Stimulated activated CD8-positive, alpha-beta memory T cell treated with anti-CD3 and anti-CD28 coated beads, Interleukin-4, amount 100 ng/mL, for 1 hour (primary cell): ENCODE results near the gene NUDT3.

Source experiments
- DNase-seq, 2 donors: peaks; one replicate each; pipeline ENCODE4 v3.0.0-alpha.2; 2020; ENCODE audit warnings: low read depth in 2 of 2, low spot score in 1 of 2

Gene NUDT3

DNA sequence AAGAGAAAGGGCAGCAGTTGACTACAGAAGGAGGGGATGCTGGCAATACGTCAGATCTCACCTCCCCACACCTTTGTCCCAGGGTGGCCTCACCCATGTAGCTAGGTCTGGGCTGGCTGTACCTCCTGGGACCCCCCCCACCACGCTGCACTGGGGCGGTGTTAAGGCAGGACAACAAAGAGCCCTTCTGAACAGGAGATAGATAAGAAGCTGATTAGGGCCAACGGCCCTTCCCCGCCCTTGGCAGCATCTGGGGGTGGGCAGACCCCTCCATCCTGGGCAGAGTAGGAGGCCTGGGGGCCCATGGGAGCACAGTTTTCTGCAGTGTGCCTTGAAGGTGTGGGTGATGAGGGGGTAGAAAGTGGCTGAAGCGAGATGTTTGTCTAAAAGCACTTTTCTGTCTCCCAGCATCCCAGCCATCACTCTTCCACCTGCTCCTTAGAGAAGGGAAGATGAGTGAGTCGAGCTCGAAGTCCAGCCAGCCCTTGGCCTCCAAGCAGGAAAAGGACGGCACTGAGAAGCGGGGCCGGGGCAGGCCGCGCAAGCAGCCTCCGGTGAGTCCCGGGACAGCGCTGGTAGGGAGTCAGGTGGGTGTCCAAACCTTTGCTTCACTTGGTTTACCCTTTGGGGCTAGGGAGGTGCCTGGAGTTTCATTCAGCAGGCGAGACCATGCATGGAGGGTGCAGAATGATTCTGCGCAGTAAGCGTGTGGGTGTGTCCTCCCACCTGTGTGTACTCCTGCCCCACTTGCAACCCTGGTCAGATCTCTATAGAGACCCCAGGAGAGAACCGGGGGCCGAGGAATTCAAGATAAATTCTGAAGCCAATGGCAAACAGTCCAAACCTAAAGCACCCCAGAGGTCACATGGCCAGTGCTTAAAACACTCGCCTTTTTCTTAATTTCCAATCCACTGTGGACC is 151.9 kb downstream of the NUDT3 start:
- DNase-seq: no peak

DNA sequence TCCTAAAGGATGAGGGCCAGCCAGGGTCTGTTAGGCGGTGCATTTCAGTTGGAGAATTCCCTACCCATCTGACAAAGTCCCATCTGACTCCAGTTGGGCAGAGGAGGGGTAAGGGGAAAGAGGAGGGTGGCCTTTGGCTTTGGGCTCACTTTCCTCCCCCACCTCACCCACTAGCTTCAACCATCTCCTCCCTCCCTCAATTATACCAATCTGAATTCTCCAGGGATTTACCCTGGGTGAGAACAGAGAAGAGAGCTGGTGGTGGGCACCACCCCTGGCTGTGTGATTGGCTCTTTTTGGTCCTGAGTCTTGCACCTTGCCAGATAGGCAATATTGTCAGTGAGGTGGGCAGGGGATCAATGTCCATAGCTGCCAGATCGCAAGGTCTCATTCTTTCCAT is 152.6 kb downstream of the NUDT3 start:
- DNase-seq: no peak

DNA sequence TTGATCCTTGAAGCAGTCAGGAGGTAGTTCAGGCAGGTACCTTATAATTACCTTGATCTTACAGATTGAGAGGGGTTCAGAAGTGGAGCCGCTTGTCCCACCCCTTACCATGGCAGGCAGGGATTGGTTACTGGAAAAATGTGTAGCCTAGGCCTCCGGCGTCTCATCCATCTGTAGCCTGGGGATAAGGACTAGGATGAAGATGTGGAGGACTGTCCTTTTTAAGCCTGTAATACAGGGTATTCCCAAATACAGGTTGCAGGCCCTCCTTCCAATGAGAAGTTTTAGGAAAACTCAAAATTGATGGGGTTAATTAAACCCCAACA is 153.0 kb downstream of the NUDT3 start:
- DNase-seq: no peak

DNA sequence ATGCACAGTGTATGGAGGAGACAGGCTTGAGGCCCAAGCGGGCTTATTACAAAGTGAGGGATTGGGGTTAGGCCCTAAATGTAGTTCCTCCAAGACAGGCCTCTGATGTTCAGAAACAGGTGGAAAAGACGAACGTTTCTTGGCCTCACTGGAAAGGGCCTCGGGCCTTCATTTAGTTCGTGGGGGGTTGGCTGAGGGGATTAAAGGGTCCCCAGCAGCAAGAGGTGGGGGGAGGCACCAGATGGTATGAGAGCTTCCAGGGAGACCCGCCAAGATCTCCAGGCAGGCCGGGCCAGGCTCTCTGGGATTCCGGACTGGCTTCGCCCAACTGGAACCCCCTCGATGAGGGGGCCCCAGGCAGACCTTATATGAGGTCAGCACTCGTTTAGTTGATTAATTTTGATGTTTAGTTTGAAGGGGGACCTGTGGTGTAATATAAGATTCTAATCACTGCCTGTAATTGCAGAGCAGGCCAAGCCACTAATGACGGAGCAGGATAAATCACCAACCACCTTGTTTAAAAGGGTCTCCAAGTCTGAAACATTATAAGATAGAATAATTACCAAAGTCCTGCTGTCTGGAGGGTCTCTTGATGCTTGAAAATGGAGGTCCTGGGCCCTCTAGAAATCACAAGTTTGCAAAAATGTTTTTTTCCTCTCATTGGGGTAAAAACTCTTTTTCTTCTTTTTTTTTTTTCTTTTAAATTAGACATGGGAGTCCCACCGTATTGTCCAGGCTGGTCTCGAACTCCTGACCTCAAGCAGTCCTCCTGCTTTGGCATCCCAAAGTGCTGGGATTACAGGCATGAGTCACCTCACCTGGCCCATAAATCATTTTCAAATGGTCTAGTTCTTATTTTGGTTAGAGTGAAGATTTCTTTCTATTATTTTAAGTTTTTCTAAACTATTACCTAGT is 153.6 kb downstream of the NUDT3 start:
- DNase-seq: no peak

DNA sequence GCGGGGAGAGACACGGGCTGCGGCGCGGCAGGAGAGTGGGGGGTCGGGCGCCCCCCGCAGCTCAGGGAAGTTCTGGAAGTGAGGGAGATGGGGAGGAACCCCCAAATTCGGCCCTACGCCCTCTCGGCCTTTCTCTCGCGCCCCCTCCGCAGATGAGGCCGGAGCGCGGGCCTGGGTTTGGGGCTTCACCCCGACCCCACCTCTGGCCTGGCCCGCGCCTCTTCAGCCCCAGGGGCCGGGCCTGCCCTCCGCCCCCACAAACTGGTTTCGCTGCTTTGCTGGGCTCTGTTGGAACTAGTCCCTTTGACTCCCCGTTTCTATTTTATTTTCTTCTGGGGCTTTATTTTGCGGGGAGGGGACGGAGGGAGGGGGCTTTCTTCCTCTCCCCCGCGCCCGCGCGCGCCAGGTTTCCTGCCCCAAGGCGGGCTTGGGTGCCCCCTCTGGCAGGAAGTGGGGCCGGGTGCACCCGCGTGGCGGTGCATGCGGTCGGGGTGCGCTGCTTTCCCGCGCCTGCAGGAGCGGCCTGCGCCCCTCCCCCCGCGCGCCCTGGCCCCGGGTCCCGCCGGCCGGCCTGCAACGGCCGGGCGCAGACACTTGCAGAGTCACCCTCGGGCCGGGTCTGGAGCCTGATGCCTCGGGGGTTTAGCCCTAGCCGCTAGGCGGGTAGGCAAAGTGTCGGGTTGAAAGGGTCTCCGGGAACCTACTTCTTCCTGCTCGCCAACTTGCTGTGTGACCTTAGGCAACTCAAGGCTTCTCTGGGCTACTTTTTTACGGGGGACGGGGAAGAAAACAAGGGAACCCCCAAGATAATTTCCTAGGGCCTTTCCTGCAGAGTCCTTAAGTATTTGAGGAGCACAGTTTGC is 154.5 kb downstream of the NUDT3 start:
- DNase-seq: no peak

DNA sequence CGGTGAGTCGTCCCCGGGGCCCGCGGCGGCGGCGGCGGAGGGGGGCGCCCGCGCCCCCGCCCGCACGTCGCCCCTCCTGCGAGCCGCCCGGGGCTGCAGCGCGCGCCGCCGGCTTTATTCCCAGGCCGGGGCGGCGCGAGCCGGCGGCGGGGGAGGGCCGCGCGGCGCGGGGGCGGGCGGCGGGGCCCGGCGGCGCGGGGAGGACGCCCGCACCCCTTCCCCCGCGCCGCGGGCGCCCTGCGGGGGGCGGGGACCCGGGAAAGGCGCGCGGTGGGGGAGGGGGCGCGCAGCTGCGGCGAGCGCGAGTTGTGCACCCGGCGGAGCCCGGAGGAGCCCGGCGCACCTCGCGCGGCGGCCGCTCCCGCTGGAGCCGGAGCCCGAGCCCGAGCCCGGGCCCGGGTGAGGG is 155.2 kb downstream of the NUDT3 start:
- no peak for DNase-seq

DNA sequence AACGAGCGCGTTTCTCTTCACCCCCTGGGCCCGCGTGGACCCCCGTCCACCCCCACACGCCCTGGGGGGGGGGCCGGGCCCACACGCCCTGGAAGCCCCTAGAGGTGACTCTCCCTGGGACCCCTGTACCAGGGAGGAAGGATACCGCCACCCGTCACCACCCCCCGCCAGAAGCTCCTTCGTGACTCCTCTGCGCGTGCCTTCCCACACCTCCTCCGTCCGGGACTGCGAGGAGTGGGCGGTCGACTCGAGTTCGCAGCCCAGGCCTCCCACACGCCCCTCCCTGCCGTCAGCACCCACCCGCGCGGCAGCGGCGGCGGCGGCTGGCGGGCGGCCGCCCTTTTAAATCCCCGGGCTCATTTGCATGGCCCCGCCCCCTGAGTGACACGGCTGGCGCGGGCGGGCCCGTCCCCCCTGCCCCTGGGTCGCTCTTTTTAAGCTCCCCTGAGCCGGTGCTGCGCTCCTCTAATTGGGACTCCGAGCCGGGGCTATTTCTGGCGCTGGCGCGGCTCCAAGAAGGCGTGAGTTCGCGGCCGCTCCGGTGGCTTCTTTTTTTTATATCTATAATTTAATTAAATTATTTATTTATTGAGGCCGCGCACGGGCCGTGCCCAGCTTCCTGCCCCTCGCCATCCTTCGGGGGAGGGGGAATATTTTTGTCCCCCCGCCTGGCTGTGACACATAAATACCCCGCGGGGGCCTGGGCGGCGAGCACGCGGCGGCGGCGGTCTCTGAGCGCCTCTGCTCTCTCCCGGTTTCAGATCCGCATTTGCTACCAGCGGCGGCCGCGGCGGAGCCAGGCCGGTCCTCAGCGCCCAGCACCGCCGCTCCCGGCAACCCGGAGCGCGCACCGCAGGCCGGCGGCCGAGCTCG is 155.8 kb downstream of the NUDT3 start, which contains the start of gene HMGA1:
TSS of gene HMGA1 (plus strand) at position 431 of the 873 bp plus-strand sequence. CDS start 3,908 bp downstream, outside the sequence.
- DNase-seq: peak; percentile 79 to 84

DNA sequence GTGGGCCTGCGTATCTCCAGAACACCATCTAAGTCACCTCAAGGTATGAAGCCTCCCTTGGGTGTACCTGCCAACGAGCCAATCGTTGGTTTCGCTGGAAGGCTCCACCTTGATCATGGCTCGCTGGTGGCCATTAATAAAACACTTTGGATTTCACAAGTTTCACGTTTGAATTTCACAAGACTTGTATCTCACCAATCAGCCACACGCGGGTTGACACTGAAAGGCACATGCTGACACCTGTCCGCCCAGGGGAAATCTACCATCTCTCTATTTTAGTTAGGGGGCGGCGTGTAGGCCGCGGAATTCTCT is 156.4 kb downstream of the NUDT3 start:
- DNase-seq: no peak

DNA sequence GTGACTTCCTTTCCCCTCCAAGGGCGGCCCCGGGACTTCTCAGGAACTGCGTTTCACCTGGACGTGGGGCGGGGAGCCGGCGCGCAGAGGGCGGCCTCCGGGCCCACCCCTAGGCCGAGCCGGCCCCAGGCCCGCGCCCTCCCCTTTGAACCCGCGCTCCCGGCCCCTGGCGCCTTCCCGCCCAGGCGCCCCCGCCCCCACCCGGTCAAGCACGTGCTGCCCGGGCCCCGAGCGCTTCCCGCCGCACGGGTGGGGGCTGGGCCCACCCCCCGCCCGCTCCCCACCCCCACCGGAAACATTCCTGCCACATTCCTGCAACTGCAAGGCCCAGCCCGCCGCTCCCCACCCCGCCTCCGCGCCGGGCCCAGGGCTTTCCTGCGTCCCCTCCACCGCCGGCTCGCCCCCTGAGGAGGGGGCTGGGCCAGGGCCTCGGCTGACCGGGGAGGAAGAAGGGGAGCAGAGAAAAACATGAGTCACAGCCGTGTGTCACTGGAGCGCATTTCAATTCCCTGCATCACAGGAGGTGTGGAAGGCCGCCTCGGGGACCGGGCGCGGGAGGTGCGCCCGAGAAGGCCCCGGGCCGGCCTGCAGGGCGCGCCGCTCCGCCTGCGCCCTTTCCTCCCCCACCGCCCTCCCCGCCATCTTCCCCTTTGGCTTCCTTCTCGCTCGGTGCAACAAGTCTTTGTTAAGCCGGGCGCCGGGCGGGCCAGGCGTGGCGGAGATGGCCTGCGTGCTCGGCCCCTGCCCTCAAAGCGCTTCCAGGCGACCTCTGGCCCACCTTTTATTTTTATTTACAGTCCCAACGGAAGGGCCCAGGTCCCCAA is 156.9 kb downstream of the NUDT3 start:
- DNase-seq: peak in 1 of 2 donors; percentile 50

DNA sequence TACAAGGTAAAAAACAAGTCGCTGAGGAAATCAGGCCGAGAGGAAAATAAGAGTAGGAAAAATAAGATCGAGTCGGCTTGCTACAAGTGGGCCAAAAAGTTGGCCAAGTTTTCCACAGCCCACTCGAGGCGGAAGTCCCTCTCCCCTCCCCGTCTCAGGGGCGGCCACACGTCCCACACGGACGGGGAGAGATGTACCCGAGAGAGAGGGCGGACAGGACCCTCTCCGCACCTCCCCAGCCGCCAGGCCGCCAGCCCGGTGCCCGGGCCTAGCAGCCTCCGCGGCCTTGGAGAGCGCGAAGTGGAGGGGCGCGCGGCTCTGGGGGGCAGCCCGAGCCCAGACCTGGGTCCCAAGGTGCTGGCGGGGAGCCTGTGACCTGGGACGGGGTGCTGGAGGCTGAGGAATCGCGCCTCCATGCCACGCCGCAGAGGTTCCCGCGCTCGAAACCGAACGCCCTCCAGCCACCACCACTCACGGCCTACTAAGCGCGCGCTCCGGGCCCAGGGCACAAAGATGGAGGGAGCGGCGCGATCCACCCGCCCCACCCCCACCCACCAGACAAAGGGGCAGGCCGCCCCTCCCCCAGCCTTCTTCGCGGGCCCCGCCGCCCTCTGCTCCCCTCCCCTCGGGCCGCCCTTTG is 157.7 kb downstream of the NUDT3 start:
- DNase-seq: no peak

DNA sequence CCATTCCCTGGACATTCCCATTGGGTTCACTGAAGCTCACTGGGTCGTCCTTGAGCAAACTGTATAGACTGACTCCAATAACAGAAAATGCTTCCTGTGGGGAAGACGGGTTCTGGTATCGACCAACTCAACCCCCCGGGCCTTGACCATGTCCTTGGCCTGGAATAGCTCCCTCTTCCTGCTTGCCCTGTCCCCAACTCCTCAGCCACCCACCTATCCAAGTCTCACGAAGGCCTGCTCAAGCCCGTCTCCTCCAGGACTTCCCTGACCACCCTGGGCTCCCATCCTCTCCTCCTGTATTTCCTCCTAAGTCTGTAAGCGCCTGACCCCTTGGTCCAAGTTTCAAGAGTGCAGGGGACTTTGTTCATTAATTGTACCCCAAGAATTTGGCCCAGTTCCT is 158.6 kb downstream of the NUDT3 start:
- no peak for DNase-seq

DNA sequence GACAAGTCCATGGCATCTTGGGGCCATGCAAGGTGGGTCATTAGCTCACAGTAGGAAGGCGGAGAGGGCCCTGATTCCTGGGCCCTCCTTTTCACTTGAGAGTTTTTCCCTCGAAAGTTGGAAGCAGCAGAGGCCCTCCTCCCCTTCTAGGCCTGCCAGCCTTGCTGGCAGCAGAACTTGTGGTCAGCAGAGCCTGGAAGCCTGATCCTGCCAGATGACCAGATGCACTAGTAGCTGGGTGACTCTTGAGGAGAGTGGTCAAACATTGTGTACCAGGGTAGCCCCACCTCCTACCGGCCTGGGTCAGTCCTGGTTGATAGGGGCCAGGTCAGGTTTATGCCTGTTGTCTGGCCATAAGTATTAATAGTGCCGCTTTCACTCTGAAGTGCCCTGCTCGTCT is 159.6 kb downstream of the NUDT3 start:
- DNase-seq: no peak

DNA sequence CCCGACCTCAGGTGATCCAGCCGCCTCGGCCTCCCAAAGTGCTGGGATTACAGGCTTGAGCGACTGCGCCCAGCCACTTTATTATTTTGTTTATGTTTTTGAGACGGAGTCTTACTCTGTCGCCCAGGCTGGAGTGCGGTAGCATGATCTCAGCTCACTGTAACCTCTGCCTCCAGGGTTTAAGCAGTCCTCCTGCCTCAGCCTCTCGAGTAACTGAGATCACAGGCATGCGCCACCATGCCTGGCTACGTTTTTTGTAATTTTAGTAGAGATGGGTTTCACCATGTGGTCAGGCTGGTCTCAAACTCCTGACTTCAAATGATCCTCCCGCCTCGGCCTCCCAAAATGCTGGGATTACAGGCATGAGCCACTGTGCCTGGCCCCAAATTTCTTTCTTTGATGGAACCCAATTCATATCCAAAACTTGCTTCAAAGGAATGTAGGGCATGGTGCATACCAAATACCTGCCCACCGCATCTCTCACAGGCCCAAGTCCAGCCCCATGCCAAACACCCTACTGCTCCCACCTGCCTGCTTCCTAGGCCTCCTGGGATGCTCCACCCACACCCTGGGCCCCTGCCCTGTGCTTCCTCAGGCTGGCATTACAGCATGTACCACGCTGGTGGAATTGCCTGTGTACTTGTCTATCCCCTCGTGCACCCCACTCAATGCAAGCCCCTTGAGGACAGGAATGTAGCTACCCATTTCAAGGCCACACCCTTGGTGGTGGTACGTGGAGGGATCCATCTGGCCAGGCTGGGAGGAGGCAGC is 160.7 kb downstream of the NUDT3 start:
- DNase-seq: no peak

DNA sequence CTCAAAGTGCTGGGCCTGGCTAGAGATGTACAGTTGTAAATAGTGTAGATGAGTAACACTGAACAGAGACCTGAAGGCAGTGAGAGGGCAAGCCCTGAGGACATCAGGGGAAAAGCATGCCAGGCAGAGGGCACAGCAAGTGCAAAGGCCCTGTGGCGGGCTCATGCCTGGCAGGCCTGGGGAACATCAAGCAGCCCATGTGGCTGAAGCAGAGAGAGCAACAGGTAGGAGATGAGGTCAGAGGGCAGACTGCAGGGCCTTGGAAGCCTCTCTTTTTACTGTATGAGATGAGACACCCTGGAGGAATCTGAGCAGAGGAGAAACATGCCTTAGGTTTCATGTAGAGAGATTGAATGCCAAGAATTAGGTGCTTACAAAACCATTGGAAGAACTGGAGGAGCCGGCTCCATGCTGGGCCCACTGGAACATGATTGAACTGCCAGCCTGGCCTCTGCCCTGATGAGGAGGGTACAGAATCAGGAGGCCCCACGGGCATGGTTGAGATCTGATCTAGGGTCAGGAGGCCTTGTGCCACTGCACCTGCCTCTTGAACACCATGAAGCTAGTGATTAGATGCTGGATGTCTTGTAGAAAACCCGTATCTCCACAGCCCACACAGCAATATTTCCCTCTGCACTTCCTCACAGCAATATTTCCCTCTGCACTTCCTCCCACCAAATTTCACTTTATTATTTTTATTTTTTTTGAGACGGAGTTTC is 161.7 kb downstream of the NUDT3 start:
- no peak for DNase-seq

DNA sequence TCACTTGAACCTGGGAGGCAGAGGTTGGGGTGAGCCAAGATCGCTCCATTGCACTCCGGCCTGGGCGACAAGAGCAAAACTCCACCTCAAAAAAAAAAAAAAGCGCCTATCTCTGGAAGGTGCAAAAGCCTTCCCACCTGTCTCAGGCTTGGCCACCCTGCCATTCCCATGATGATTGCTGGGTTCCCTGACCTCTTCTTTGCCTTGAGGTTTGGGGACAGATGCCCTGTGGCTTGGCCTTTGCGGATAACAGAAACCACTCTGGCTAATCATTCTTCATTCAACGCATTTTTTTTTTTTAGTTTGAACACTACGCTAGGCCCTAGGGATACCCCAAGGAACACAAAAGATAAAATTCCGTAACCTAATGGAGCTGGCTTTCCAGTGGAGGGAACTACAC is 162.6 kb downstream of the NUDT3 start:
- DNase-seq: no peak
